HUDEP-2 (cell line): ENCODE measurements around the gene OSBPL10.

Experiments used
- DNase-seq, 76 experiments: peaks; one replicate each; lab custom pipeline; 2025; ENCODE audit not compliant: unreplicated experiment in 76 of 76; lab: John Stamatoyannopoulos, UW

OSBPL10 gene

GRCh38 chr3:31688984-31689383 lies 292.1 kb downstream of the OSBPL10 start:
- DNase-seq: no peak

- DNase-seq: no peak
Measured at GRCh38 chr3:31687020-31687802, 293.9 kb downstream of the OSBPL10 start.

GRCh38 chr3:31680072-31680870 lies 300.8 kb downstream of the OSBPL10 start:
- no peak for DNase-seq

GRCh38 chr3:31676556-31676955 lies 304.5 kb downstream of the OSBPL10 start:
- no peak for DNase-seq

GRCh38 chr3:31673950-31674349 lies 307.1 kb downstream of the OSBPL10 start:
- no peak for DNase-seq

- no peak for DNase-seq
Measured at GRCh38 chr3:31671976-31672375, 309.1 kb downstream of the OSBPL10 start.

GRCh38 chr3:31671451-31671850 lies 309.6 kb downstream of the OSBPL10 start:
- DNase-seq: no peak

- DNase-seq: no peak
Measured at GRCh38 chr3:31670722-31671121, 310.3 kb downstream of the OSBPL10 start.

- DNase-seq: no peak
Measured at GRCh38 chr3:31670136-31670535, 310.9 kb downstream of the OSBPL10 start.

- DNase-seq: no peak
Measured at GRCh38 chr3:31668242-31668641, 312.8 kb downstream of the OSBPL10 start.

GRCh38 chr3:31667582-31667981 lies 313.5 kb downstream of the OSBPL10 start:
- no peak for DNase-seq

GRCh38 chr3:31664031-31664430 lies 317.0 kb downstream of the OSBPL10 start:
- DNase-seq: no peak

- DNase-seq: no peak
Measured at GRCh38 chr3:31661993-31662670, 318.9 kb downstream of the OSBPL10 start.

- DNase-seq: no peak
Measured at GRCh38 chr3:31661286-31661685, 319.8 kb downstream of the OSBPL10 start.

- no peak for DNase-seq
Measured at GRCh38 chr3:31659246-31659645, 321.8 kb downstream of the OSBPL10 start.

GRCh38 chr3:31654998-31655397 lies 326.1 kb downstream of the OSBPL10 start:
- no peak for DNase-seq

GRCh38 chr3:31653464-31653863 lies 327.6 kb downstream of the OSBPL10 start:
- no peak for DNase-seq

GRCh38 chr3:31652296-31652695 lies 328.8 kb downstream of the OSBPL10 start:
- DNase-seq: no peak

GRCh38 chr3:31648286-31648968 lies 332.6 kb downstream of the OSBPL10 start:
- no peak for DNase-seq

- DNase-seq: no peak
Measured at GRCh38 chr3:31645256-31645655, 335.8 kb downstream of the OSBPL10 start.

- no peak for DNase-seq
Measured at GRCh38 chr3:31639828-31640227, 341.2 kb downstream of the OSBPL10 start.
